HepG2 (cell line): ENCODE results near the gene PRR35. TPM values are rescaled to one million over a fixed set of nuclear protein-coding genes. Genes with fewer than 3 reads are reported as not detected.

Experiments used
- ATAC-seq: fragments of 200-7000 bp; cut with Tn5 transposase; 3 replicates; pipeline ENCODE4 v1.9.1; 2020; ENCODE audit warnings: mild to moderate bottlenecking, moderate library complexity
- BruUV-seq: library from RNA; stranded (reverse); fragments of 400-500 nt; replicated peaks from 2 replicates; lab custom pipeline; 2021; lab: Mats Ljungman, UMichigan
- CTCF ChIA-PET: fragments of 300-600 bp; formaldehyde crosslinking; extraction: SDS; loops from one replicate; lab custom pipeline; 2021; ENCODE audit warnings: low total read pairs, inconsistent platforms, low intra/inter-chr PET ratio; lab: Yijun Ruan, JAX
- POLR2A ChIA-PET: fragments of 350-600 bp; sonication (Branson Sonifier 250); formaldehyde crosslinking; loops from one replicate; lab custom pipeline; 2020; ENCODE audit warnings: antibody characterized with exemption, inconsistent platforms; lab: Yijun Ruan, JAX
- DNase-seq: peaks from one replicate; pipeline ENCODE4 v3.0.0-alpha.2; 2015; ENCODE audit warnings: low spot score
- FAIRE-seq: peaks from 3 replicates; lab custom pipeline; 2011; peaks lifted over from hg19 to GRCh38; lab: Jason Lieb, UNC
- H2AFZ ChIP-seq: one replicate; pipeline ENCODE4 v1.6.1; 2011; ENCODE audit warnings: low read length, inconsistent platforms
- H3K27ac ChIP-seq: fragments of 300-600 bp; 3 replicates; pipeline ENCODE4 v1.8.0; 2011; ENCODE audit warnings: mixed run types, mild to moderate bottlenecking, mixed read lengths, low read length, inconsistent platforms; ENCODE audit not compliant: insufficient read depth; ENCODE audit errors: extremely low read length
- H3K27me3 ChIP-seq, 2 experiments: fragments of 200-600 bp in 1 of 2; 2 replicates in 1 of 2; 3 replicates in 1 of 2; pipeline versions ENCODE4 v1.6.0 to v1.8.0; 2011; ENCODE audit warnings: low read length in 2 of 2, mild to moderate bottlenecking in 2 of 2, moderate library complexity in 2 of 2, inconsistent platforms in 1 of 2; ENCODE audit not compliant: insufficient read depth in 2 of 2, control insufficient read depth in 1 of 2
- H3K36me3 ChIP-seq, 2 experiments: fragments of 200-600 bp in 1 of 2; replicated peaks in 1 of 2; 2 replicates in 1 of 2; 3 replicates in 1 of 2; pipeline versions ENCODE4 v1.5.1 to v1.8.0; 2011; ENCODE audit warnings: low read length in 2 of 2, inconsistent platforms in 1 of 2; ENCODE audit not compliant: insufficient read depth in 2 of 2, control insufficient read depth in 1 of 2
- H3K4me1 ChIP-seq: 2 replicates; pipeline ENCODE4 v1.5.1; 2012; ENCODE audit warnings: low read length, inconsistent platforms; ENCODE audit not compliant: insufficient read depth
- H3K4me2 ChIP-seq: 2 replicates; pipeline ENCODE4 v1.6.0; 2011; ENCODE audit warnings: low read depth, low read length, inconsistent platforms
- H3K4me3 ChIP-seq, 3 experiments: fragments of 200-600 bp in 1 of 3; sonication (generic), shearing (Covaris generic) in 1 of 3; replicated peaks in 1 of 3; 2 replicates each; pipeline ENCODE4 v1.5.1; 2011 to 2016; ENCODE audit warnings: low read length in 3 of 3, inconsistent platforms in 2 of 3, low read depth in 2 of 3, mild to moderate bottlenecking in 2 of 3, control low read depth in 1 of 3, mixed read lengths in 1 of 3; ENCODE audit not compliant: insufficient read depth in 1 of 3
- H3K79me2 ChIP-seq: one replicate; pipeline ENCODE4 v1.6.1; 2011; ENCODE audit warnings: low read length, inconsistent platforms; ENCODE audit not compliant: insufficient read depth
- H3K9ac ChIP-seq: 2 replicates; pipeline ENCODE4 v1.6.0; 2011; ENCODE audit warnings: mild to moderate bottlenecking, low read depth, low read length, inconsistent platforms; ENCODE audit not compliant: insufficient read depth
- H3K9me3 ChIP-seq: 2 replicates; pipeline ENCODE4 v1.5.1; 2012; ENCODE audit warnings: mild to moderate bottlenecking, low read length
- H4K20me1 ChIP-seq: 2 replicates; pipeline ENCODE4 v1.6.0; 2011; ENCODE audit warnings: inconsistent platforms, mild to moderate bottlenecking, low read length, moderate library complexity; ENCODE audit not compliant: insufficient read depth
- CREB1 ChIP-seq, 2 experiments: fragments of 450-650 bp in 1 of 2; IDR thresholded peaks; 2 replicates each; pipeline ENCODE4 v1.6.1; 2016 to 2017; ENCODE audit warnings: control low read depth in 1 of 2, mild to moderate bottlenecking in 1 of 2, missing compliant biosample characterization in 1 of 2, missing genetic modification characterization in 1 of 2
- GATAD1 ChIP-seq: IDR thresholded peaks from 2 replicates; pipeline ENCODE4 v1.6.1; 2016; ENCODE audit warnings: missing genetic modification reagents, missing compliant biosample characterization
- RNF2 ChIP-seq: fragments of 450-650 bp; conservative IDR thresholded peaks from 2 replicates; pipeline ENCODE4 v1.6.1; 2016; ENCODE audit warnings: low read depth
- SMAD3 ChIP-seq: sonication (generic); formaldehyde crosslinking; IDR thresholded peaks from 2 replicates; pipeline ENCODE4 v1.4.0; 2020; ENCODE audit warnings: missing genetic modification reagents
- WGBS: methylation state at CpG from one replicate; pipeline ENCODE4 v1.1.6; 2017; ENCODE audit warnings: low lambda C conversion rate; 5-methylcytosine and 5-hydroxymethylcytosine counted together
- in situ Hi-C: cut with HindIII; loops from 2 replicates; pipeline ENCODE4 v1.10.0; 2017; ENCODE audit warnings: low pct_unique_long_range_greater_than_20kb; ENCODE audit not compliant: extremely low pct_ligation_motif_present
- intact Hi-C: fragments of 100-400 bp; cut with micrococcal nuclease; formaldehyde crosslinking; loops from one replicate; pipeline ENCODE4 v1.10.0; 2022; ENCODE audit not compliant: unreplicated experiment
- polyA plus RNA-seq, 8 experiments: library from polyadenylated mRNA; depleted of rRNA in 3 of 8; stranded (reverse) in 7 of 8; unstranded in 1 of 8; fragments of >200 nt; fragmentation: Illumina TruSeq in 4 of 8; extraction: Trizol in 4 of 8; gene quantifications; 2 replicates each; pipeline versions ENCODE4 v1.2.1 to v1.2.3, GENCODE V29; 2011 to 2016; ENCODE audit warnings: low read depth in 4 of 8, missing spikeins in 1 of 8, mixed read lengths in 1 of 8; ENCODE audit not compliant: insufficient read depth in 1 of 8
- total RNA-seq, 5 experiments: library from RNA; depleted of rRNA; stranded (reverse); fragments of >200 nt; fragmentation: Illumina TruSeq; extraction: Trizol; gene quantifications; 2 replicates each; pipeline ENCODE4 v1.2.3, GENCODE V29; 2016; ENCODE audit warnings: low read depth in 1 of 5
- TF ChIP-seq, protein P1 (sequence below): sonication (generic); formaldehyde crosslinking; IDR thresholded peaks from 2 replicates; pipeline ENCODE4 v1.4.0; 2020; ENCODE audit warnings: missing genetic modification reagents
- TF ChIP-seq, protein P2 (sequence below): IDR thresholded peaks from 2 replicates; pipeline ENCODE4 v1.6.1; 2016; ENCODE audit warnings: low read depth, control low read depth

The PRR35 gene
- total and polyA plus RNA-seq, 2 of the 13 experiments (the other 11 are each of a cell fraction or from before 2014, with no cell fraction given): 0.07 to 0.16 TPM

DNA sequence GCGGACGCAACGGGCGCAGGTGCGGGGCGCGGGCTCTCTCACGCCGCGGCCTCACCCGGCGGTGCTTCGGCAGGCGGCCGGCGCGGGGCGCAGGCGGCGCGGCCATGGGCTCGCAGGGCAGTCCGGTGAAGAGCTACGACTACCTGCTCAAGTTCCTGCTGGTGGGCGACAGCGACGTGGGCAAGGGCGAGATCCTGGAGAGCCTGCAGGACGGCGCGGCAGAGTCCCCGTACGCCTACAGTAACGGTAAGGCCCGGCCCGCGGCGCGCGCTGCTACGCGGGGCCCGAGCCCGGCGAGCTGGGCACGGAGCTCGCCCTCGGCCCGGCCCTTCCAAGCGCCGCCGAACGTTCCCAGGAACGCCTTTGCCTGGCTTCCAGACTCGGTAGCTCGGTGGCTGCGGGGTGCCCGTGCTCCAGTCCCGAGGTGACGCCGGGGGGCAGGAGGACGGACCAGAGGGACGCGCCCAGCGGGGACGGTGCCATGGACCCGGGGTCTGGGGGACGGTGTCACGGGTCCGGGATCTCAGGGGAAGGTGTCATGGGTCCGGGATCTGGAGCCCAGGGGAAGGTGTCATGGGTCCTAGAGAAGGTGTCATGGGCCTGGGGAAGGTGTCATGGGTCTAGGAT, 30.1 kb downstream of the PRR35 start (continued):
- TF ChIP-seq RNF2: 0 out of 2 replicates have a peak, but pooled peaks have one; percentile 43
- TF ChIP-seq, protein P1, sequence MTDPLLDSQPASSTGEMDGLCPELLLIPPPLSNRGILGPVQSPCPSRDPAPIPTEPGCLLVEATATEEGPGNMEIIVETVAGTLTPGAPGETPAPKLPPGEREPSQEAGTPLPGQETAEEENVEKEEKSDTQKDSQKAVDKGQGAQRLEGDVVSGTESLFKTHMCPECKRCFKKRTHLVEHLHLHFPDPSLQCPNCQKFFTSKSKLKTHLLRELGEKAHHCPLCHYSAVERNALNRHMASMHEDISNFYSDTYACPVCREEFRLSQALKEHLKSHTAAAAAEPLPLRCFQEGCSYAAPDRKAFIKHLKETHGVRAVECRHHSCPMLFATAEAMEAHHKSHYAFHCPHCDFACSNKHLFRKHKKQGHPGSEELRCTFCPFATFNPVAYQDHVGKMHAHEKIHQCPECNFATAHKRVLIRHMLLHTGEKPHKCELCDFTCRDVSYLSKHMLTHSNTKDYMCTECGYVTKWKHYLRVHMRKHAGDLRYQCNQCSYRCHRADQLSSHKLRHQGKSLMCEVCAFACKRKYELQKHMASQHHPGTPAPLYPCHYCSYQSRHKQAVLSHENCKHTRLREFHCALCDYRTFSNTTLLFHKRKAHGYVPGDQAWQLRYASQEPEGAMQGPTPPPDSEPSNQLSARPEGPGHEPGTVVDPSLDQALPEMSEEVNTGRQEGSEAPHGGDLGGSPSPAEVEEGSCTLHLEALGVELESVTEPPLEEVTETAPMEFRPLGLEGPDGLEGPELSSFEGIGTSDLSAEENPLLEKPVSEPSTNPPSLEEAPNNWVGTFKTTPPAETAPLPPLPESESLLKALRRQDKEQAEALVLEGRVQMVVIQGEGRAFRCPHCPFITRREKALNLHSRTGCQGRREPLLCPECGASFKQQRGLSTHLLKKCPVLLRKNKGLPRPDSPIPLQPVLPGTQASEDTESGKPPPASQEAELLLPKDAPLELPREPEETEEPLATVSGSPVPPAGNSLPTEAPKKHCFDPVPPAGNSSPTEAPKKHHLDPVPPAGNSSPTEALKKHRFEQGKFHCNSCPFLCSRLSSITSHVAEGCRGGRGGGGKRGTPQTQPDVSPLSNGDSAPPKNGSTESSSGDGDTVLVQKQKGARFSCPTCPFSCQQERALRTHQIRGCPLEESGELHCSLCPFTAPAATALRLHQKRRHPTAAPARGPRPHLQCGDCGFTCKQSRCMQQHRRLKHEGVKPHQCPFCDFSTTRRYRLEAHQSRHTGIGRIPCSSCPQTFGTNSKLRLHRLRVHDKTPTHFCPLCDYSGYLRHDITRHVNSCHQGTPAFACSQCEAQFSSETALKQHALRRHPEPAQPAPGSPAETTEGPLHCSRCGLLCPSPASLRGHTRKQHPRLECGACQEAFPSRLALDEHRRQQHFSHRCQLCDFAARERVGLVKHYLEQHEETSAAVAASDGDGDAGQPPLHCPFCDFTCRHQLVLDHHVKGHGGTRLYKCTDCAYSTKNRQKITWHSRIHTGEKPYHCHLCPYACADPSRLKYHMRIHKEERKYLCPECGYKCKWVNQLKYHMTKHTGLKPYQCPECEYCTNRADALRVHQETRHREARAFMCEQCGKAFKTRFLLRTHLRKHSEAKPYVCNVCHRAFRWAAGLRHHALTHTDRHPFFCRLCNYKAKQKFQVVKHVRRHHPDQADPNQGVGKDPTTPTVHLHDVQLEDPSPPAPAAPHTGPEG (CRISPR knock-in tag): 0 out of 2 replicates have a peak, but pooled peaks have one; percentile 45
- no peak for TF ChIP-seq SMAD3 (CRISPR knock-in tag)
- TF ChIP-seq, protein P2, sequence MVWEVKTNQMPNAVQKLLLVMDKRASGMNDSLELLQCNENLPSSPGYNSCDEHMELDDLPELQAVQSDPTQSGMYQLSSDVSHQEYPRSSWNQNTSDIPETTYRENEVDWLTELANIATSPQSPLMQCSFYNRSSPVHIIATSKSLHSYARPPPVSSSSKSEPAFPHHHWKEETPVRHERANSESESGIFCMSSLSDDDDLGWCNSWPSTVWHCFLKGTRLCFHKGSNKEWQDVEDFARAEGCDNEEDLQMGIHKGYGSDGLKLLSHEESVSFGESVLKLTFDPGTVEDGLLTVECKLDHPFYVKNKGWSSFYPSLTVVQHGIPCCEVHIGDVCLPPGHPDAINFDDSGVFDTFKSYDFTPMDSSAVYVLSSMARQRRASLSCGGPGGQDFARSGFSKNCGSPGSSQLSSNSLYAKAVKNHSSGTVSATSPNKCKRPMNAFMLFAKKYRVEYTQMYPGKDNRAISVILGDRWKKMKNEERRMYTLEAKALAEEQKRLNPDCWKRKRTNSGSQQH (CRISPR knock-in tag): no peak

DNA sequence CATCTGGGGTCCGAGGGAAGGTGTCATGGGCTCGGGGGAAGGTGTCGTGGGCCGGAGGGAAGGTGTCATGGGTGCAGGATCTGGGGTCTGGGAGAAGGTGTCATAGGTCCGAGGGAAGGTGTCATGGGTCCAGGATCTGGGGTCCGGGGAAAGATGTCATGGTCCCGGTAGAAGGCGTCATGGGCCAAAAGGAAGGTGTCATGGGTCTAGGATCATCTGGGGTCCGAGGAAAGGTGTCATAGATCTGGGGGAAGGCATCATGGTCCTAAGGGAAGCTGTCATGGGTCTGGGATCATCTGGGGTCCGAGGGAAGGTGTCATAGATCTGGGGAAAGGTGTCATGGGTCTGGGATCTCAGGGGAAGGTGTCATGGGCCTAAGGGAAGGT, 30.6 kb downstream of the PRR35 start:
- CTCF ChIA-PET: no interaction called here
- no peaks in the 10 kb centered on the region for H3K27me3 ChIP-seq
- no peak for TF ChIP-seq GATAD1 (CRISPR knock-in tag)
- peak; percentile 84 for TF ChIP-seq CREB1 (IDR thresholded peaks at IDR 0.05)
- TF ChIP-seq CREB1 (CRISPR knock-in tag; IDR thresholded peaks at IDR 0.05): no peak
- H3K36me3 ChIP-seq: 0 out of 5 replicates have a peak, but pooled peaks cover 0 to 3% of the 10 kb centered on the region in 2 experiments
- no peaks in the 10 kb centered on the region for H3K9me3 ChIP-seq
- POLR2A ChIA-PET: no interaction called here
- DNase-seq (no peak), ATAC-seq (no peak), FAIRE-seq (no peak)
- H3K79me2 ChIP-seq: peaks cover 46% of the 10 kb centered on the region
- no TSS peak for BruUV-seq
- in situ Hi-C loops (no loop called here), intact Hi-C loops (no loop called here)
- no peak overlapping the region for H2AFZ ChIP-seq
- H3K27ac ChIP-seq: no peak overlapping the region
- 3% methylated on average over 10 of the region's 10 CpGs for WGBS
- peaks cover 59% of the 10 kb centered on the region for H3K4me1 ChIP-seq
- peak overlapping the region; percentile 90 for H3K4me2 ChIP-seq
- H3K9ac ChIP-seq: peak overlapping the region; percentile 82
- H3K4me3 ChIP-seq: peak overlapping the region; percentile 63 to 80 (median 80)
- peaks cover 14% of the 10 kb centered on the region; the same call in 1 of the 2 replicates for H4K20me1 ChIP-seq
